Spleen (tissue), 11 donors: ENCODE measurements around the gene DUSP8. TPM values are rescaled to one million over a fixed set of nuclear protein-coding genes. Genes with fewer than 3 reads are reported as not detected.

ENCODE experiments used
- DNase-seq: peaks from one replicate; pipeline ENCODE4 v3.0.0-alpha.2; 2020
- H3K27ac ChIP-seq, 8 donors: fragments of 200-600 bp; sonication (generic) in 7 of 8; 1 replicate in 4 of 8; 2 replicates in 4 of 8; pipeline versions ENCODE4 v1.5.0 to v1.8.0; 2016 to 2021; ENCODE audit warnings: inconsistent platforms in 4 of 8, mild to moderate bottlenecking in 4 of 8, moderate library complexity in 1 of 8
- H3K27me3 ChIP-seq, 7 donors: fragments of 200-600 bp; sonication (generic) in 6 of 7; replicated peaks in 1 of 7; 1 replicate in 4 of 7; 2 replicates in 3 of 7; pipeline versions ENCODE4 v1.5.0 to v1.8.0; 2016 to 2021; ENCODE audit warnings: inconsistent platforms in 3 of 7, mild to moderate bottlenecking in 1 of 7
- H3K36me3 ChIP-seq, 6 donors: fragments of 200-600 bp; sonication (generic) in 5 of 6; 1 replicate in 4 of 6; 2 replicates in 2 of 6; pipeline versions ENCODE4 v1.5.0 to v1.8.0; 2016 to 2021; ENCODE audit warnings: inconsistent platforms in 2 of 6
- H3K4me1 ChIP-seq, 6 donors: fragments of 200-600 bp; sonication (generic) in 5 of 6; 1 replicate in 3 of 6; 2 replicates in 3 of 6; pipeline versions ENCODE4 v1.5.0 to v1.8.0; 2016 to 2021; ENCODE audit warnings: inconsistent platforms in 3 of 6
- H3K4me3 ChIP-seq, 8 donors: fragments of 200-600 bp; sonication (generic) in 7 of 8; 1 replicate in 4 of 8; 2 replicates in 4 of 8; pipeline versions ENCODE4 v1.5.0 to v1.8.0; 2016 to 2021; ENCODE audit warnings: inconsistent platforms in 4 of 8, mild to moderate bottlenecking in 4 of 8, moderate library complexity in 2 of 8
- H3K9me3 ChIP-seq, 8 donors: fragments of 200-600 bp; sonication (generic) in 7 of 8; 1 replicate in 4 of 8; 2 replicates in 4 of 8; pipeline versions ENCODE4 v1.5.0 to v1.8.0; 2016 to 2021; ENCODE audit warnings: inconsistent platforms in 4 of 8
- CTCF ChIP-seq, 11 experiments: fragments of 200-600 bp in 7 of 11; fragments of 450-650 bp in 4 of 11; sonication (generic) in 4 of 11; IDR thresholded peaks in 8 of 11; conservative IDR thresholded peaks in 3 of 11; 1 replicate in 7 of 11; 2 replicates in 4 of 11; pipeline versions ENCODE4 v1.4.0 to v1.8.0; 2016 to 2021; ENCODE audit warnings: antibody characterized with exemption in 11 of 11, inconsistent platforms in 4 of 11, mild to moderate bottlenecking in 1 of 11
- POLR2A ChIP-seq, 3 donors: fragments of 450-650 bp; IDR thresholded peaks; one replicate each; pipeline ENCODE4 v1.5.1; 2017; ENCODE audit warnings: antibody characterized with exemption in 3 of 3, mild to moderate bottlenecking in 1 of 3
- POLR2AphosphoS5 ChIP-seq, 3 donors: sonication (generic); formaldehyde crosslinking; IDR thresholded peaks; one replicate each; pipeline ENCODE4 v1.5.1; 2017; ENCODE audit warnings: antibody characterized with exemption in 3 of 3
- WGBS, 5 donors: extraction: QIAGEN DNeasy Blood & Tissue Kit in 3 of 5; methylation state at CpG; one replicate each; pipeline versions ENCODE4 v1.1.5 to v1.1.7; 2013 to 2018; 5-methylcytosine and 5-hydroxymethylcytosine counted together
- intact Hi-C: fragments of 100-400 bp; cut with DNase I; formaldehyde crosslinking; loops from one replicate; pipeline ENCODE4 v1.15.0; 2023; ENCODE audit warnings: low total_unique reads
- polyA plus RNA-seq, 3 donors: library from polyadenylated mRNA; stranded (reverse); fragments of 200-250 nt; gene quantifications; one replicate each; pipeline ENCODE4 v1.2.1, GENCODE V29; 2013
- total RNA-seq, 7 donors: library from RNA; depleted of rRNA in 3 of 7; stranded (reverse); fragments of >200 nt in 3 of 7; fragmentation: NEBNext Ultra II Directional in 4 of 7; extraction: Animal tissue kit (Norgen Biotek cat#: 25700) in 4 of 7; gene quantifications; one replicate each; pipeline versions ENCODE4 v1.1.0 to v1.2.1, GENCODE V29; 2016 to 2021
- donor health status: healthy with polysubstance abuse.
- donor health status: DM: no; HTN: no; CAD: no; lungs with moderate emphysema.
- donor health status: DM: no; HTN: no; CAD: no.
- donor health status: Bipolar disorder and iron deficiency.
- donor health status: healthy.
- donor health status: DM: no; HTN: no; CAD: no.
- donor health status: DM: yes; HTN: yes; CAD: no.

The DUSP8 gene
- total and polyA plus RNA-seq, 10 donors: 0.38 to 18.4 (median 2.6) TPM

GRCh38 chr11:1573903-1574237 is 1.8 kb upstream of the DUSP8 start:
- peaks cover 0 to 90% (median 34%) of the 10 kb centered on the region in 7 donors for H3K27me3 ChIP-seq

GRCh38 chr11:1573077-1573902 is 1.2 kb upstream of the DUSP8 start:
- Histone ChIP-seq H3K27ac (peak overlapping the region; percentile 29 to 91 (median 78)), H3K27me3 (peaks cover 0 to 92% (median 34%) of the 10 kb centered on the region in 7 donors), H3K9me3 (peaks cover 0 to 8% (median 5%) of the 10 kb centered on the region in 8 donors), H3K4me3 (peak overlapping the region; percentile 38 to 79 (median 45)), H3K36me3 (no peaks in the 10 kb centered on the region), H3K4me1 (peaks cover 13 to 57% (median 38%) of the 10 kb centered on the region in 6 donors)
- peak in 1 of 3 donors; percentile 27 for TF ChIP-seq POLR2AphosphoS5 (IDR thresholded peaks at IDR 0.05)
- TF ChIP-seq CTCF (IDR thresholded peaks at IDR 0.05 in 8 of 11, conservative IDR thresholded peaks at IDR 0.05 in 3 of 11): peak in 1 of 11 experiments; percentile 17
- TF ChIP-seq POLR2A (IDR thresholded peaks at IDR 0.05): no peak
- intact Hi-C loops: loop anchor here (10.0 kb wide), 1 partner anchor 368 kb away; no protein-coding TSS in a partner anchor
- 4 to 9% (median 9%) methylated on average over 18 to 36 of the region's 37 CpGs for whole genome bisulfite sequencing, 5 donors
- no peak for DNase-seq

More at GRCh38 chr11:1573903-1574237, 1.8 kb upstream of the DUSP8 start:
- Histone ChIP-seq H3K4me1 (peaks cover 13 to 52% (median 38%) of the 10 kb centered on the region in 6 donors), H3K4me3 (peak overlapping the region in 7 of 8 donors; percentile 33 to 79 (median 49)), H3K27ac (peak overlapping the region; percentile 10 to 91 (median 78)), H3K9me3 (peaks cover 0 to 14% (median 10%) of the 10 kb centered on the region in 8 donors), H3K36me3 (no peaks in the 10 kb centered on the region)
- intact Hi-C loops: loop anchor here (10.0 kb wide), 1 partner anchor 369 kb away; no protein-coding TSS in a partner anchor
- WGBS, 5 donors: 0 to 16% (median 8%) methylated on average over 4 to 7 of the region's 7 CpGs
- no peak for DNase-seq
- TF ChIP-seq POLR2A (IDR thresholded peaks at IDR 0.05): no peak

- TF ChIP-seq CTCF (IDR thresholded peaks at IDR 0.05 in 8 of 11, conservative IDR thresholded peaks at IDR 0.05 in 3 of 11) (no peak), POLR2A (IDR thresholded peaks at IDR 0.05) (no peak), POLR2AphosphoS5 (IDR thresholded peaks at IDR 0.05) (no peak)
- WGBS, 5 donors: 1 to 2% (median 1%) methylated on average over 32 to 91 of the region's 91 CpGs; no CpG with 5 or more reads in 2 of the 5 donors
- H3K27me3 ChIP-seq: peaks cover 0 to 84% (median 34%) of the 10 kb centered on the region in 7 donors
- H3K27ac ChIP-seq: peak overlapping the region in 3 of 8 donors; percentile 47 to 91 (median 86)
- H3K9me3 ChIP-seq: no peaks in the 10 kb centered on the region
- intact Hi-C loops: loop anchor here (10.0 kb wide), 1 partner anchor 367 kb away; no protein-coding TSS in a partner anchor
- peak; percentile 78 for DNase-seq
- peaks cover 13 to 71% (median 42%) of the 10 kb centered on the region in 6 donors for H3K4me1 ChIP-seq
- H3K36me3 ChIP-seq: no peaks in the 10 kb centered on the region
- peak overlapping the region in 7 of 8 donors; percentile 17 to 79 (median 34) for H3K4me3 ChIP-seq
Measured at GRCh38 chr11:1571760-1572196, 293 bp downstream of the DUSP8 start.

GRCh38 chr11:1570896-1571759 is 943 bp downstream of the DUSP8 start:
- WGBS, 5 donors: 0 to 19% (median 7%) methylated on average over 1 to 58 of the region's 58 CpGs
- Histone ChIP-seq H3K9me3 (no peaks in the 10 kb centered on the region), H3K4me3 (peak overlapping the region in 7 of 8 donors; percentile 17 to 79 (median 34)), H3K27me3 (peaks cover 0 to 78% (median 29%) of the 10 kb centered on the region in 7 donors), H3K4me1 (peaks cover 13 to 77% (median 42%) of the 10 kb centered on the region in 6 donors), H3K27ac (peak overlapping the region in 5 of 8 donors; percentile 7 to 91 (median 47)), H3K36me3 (no peaks in the 10 kb centered on the region)
- no peak for TF ChIP-seq POLR2A (IDR thresholded peaks at IDR 0.05)
- no peak for TF ChIP-seq POLR2AphosphoS5 (IDR thresholded peaks at IDR 0.05)
- no peak for TF ChIP-seq CTCF (IDR thresholded peaks at IDR 0.05 in 8 of 11, conservative IDR thresholded peaks at IDR 0.05 in 3 of 11)
- intact Hi-C loops: loop anchor here (10.0 kb wide), 1 partner anchor 366 kb away; no protein-coding TSS in a partner anchor
- peak; percentile 82 for DNase-seq
